Thyroid gland (tissue), 4 donors: ENCODE data around the gene FADD. TPM values are rescaled to one million over a fixed set of nuclear protein-coding genes. Genes with fewer than 3 reads are reported as not detected.
"Not testable (repeated sequence)": the region's sequence is repeated elsewhere in the genome, so short reads cannot be mapped to it uniquely, and the experiment has no call there.

Experiments
- DNase-seq, 2 donors: peaks; one replicate each; pipeline ENCODE4 v3.0.0-alpha.2; 2019
- H3K27ac ChIP-seq, 3 donors: fragments of 200-600 bp; sonication (generic); 1 replicate in 2 of 3; 2 replicates in 1 of 3; pipeline ENCODE4 v1.5.1; 2016 to 2019; ENCODE audit warnings: mild to moderate bottlenecking in 1 of 3, moderate library complexity in 1 of 3
- H3K27me3 ChIP-seq: fragments of 200-600 bp; sonication (generic); one replicate; pipeline ENCODE4 v1.5.1; 2019
- H3K36me3 ChIP-seq, 2 donors: fragments of 200-600 bp; sonication (generic); one replicate each; pipeline ENCODE4 v1.5.1; 2016 to 2019
- H3K4me1 ChIP-seq, 2 donors: fragments of 200-600 bp; sonication (generic); one replicate each; pipeline ENCODE4 v1.5.1; 2017 to 2019
- H3K4me3 ChIP-seq, 3 donors: fragments of 200-600 bp; sonication (generic); replicated peaks in 1 of 3; 1 replicate in 2 of 3; 2 replicates in 1 of 3; pipeline ENCODE4 v1.5.1; 2016; ENCODE audit warnings: mild to moderate bottlenecking in 1 of 3
- H3K9me3 ChIP-seq: fragments of 200-600 bp; sonication (generic); one replicate; pipeline ENCODE4 v1.5.1; 2017
- CTCF ChIP-seq, 6 experiments: fragments of 200-600 bp in 3 of 6; fragments of 450-650 bp in 3 of 6; sonication (generic) in 3 of 6; IDR thresholded peaks; one replicate each; pipeline ENCODE4 v1.5.1; 2016 to 2019; ENCODE audit warnings: antibody characterized with exemption in 6 of 6, mild to moderate bottlenecking in 2 of 6, inconsistent platforms in 1 of 6, moderate library complexity in 1 of 6
- POLR2A ChIP-seq, 2 donors: fragments of 450-650 bp; IDR thresholded peaks; one replicate each; pipeline ENCODE4 v1.6.1; 2017; ENCODE audit warnings: antibody characterized with exemption in 2 of 2, mild to moderate bottlenecking in 2 of 2, moderate library complexity in 1 of 2
- WGBS, 2 donors: methylation state at CpG; one replicate each; pipeline ENCODE4 v1.1.5; 2017; 5-methylcytosine and 5-hydroxymethylcytosine counted together
- intact Hi-C: fragments of 100-400 bp; cut with DNase I; formaldehyde crosslinking; loops from one replicate; pipeline ENCODE4 v1.15.1; 2023
- total RNA-seq, 4 donors: library from RNA; depleted of rRNA; stranded (reverse); fragments of >200 nt; gene quantifications; one replicate each; pipeline ENCODE4 v1.2.3, GENCODE V29; 2016

The FADD gene
- total RNA-seq, 4 donors from 2014 or later: 18.1 to 32.6 (median 21.1) TPM

GRCh38 chr11:70193411-70194292 lies 9.4 kb upstream of the FADD start:
- TF ChIP-seq POLR2A (IDR thresholded peaks at IDR 0.05): no peak
- TF ChIP-seq CTCF (IDR thresholded peaks at IDR 0.05): no peak
- intact Hi-C loops: loop anchor here (2.0 to 5.0 kb wide), 2 partner anchors 275 to 506 kb away; no protein-coding TSS in a partner anchor

DNA sequence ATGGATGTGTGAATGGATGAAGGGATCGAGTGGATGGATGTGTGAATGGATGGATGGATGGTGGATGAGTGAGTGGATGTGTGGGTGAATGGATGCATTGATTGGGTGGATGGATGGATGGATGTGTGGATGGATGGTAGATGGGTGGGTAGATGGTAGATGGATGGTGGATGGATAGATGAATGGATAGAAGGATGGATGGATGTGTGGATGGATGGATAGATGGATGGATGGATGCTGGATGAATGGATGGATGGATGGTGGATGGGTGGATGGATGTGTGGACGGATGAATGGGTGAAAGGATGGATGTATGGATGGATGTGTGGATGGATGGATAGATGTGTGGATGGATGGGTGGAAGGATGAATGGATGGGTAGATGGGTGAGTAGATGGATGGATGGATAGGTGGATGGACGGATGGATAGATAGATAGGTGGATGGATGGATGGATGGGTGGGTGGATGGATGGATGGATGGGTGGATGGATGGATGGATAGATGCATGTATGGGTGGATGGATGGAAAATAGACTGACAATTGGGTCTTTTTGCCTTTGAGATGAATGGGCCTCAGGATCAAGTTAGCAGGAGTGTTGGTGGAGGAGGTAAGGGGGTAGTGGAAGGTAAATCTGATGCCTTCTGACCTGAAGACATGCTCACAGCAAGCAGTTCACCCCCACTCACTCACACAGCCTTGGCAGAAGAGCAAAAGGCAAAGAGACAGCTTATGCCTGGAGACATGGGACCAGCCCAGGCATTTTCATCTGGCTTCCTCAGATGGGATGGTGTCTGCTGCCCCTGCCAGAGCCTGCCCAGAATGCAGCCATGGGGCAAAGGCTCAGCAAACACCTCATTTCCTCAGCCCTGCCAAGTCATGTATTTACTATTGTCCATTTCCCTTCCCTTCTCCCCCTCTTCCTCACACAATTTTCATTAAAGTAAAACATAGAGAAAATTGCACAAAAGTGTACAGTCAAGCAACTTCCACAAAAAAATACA lies 8.0 kb upstream of the FADD start:
- Histone ChIP-seq H3K4me1 (no peaks in the 10 kb centered on the region), H3K36me3 (no peaks in the 10 kb centered on the region), H3K4me3 (no peak overlapping the region), H3K9me3 (no peaks in the 10 kb centered on the region), H3K27ac (no peak overlapping the region), H3K27me3 (no peaks in the 10 kb centered on the region)
- TF ChIP-seq POLR2A (IDR thresholded peaks at IDR 0.05): no peak
- TF ChIP-seq CTCF (IDR thresholded peaks at IDR 0.05): no peak
- WGBS, 2 donors: 80 to 86% methylated on average over 3 of the region's 3 CpGs
- no peak for DNase-seq
- intact Hi-C loops: loop anchor here (5.0 kb wide), 1 partner anchor 508 kb away; no protein-coding TSS in a partner anchor

More at GRCh38 chr11:70193411-70194292, 9.4 kb upstream of the FADD start:
- no peak overlapping the region for H3K4me3 ChIP-seq
- WGBS, 2 donors: 82 to 87% methylated on average over 7 of the region's 7 CpGs
- H3K27me3 ChIP-seq: no peaks in the 10 kb centered on the region
- H3K4me1 ChIP-seq: no peaks in the 10 kb centered on the region
- no peak for DNase-seq
- H3K27ac ChIP-seq: no peak overlapping the region
- no peaks in the 10 kb centered on the region for H3K36me3 ChIP-seq
- no peaks in the 10 kb centered on the region for H3K9me3 ChIP-seq

DNA sequence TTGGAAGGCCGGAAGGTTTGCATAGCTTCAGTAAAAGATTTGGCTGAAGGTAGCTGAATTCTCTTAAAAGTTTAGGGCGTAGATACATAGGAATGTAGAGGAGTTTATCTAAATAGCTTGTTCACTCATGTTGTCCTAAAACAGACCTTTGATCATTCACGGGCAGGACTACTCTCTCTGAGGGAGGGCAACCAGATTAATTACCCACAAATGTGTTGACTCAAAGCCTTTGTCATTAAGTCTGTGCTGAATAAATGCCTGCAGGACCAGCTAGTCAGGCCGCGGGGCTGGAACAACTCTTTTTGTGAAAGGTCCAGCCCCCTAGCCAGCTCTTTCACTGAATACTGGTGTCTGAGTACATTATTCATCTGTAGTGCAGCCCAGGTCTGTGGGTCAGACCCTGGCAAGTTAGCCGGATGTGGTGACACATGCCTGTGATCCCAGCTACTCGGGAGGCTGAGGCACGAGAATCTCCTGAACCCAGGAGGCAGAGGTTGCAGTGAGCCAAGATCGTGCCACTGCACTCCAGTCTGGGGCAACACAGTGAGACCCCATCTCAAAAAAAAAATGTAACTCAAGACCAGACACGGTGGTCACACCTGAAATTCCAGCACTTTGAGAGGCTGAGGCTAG lies 2.8 kb upstream of the FADD start:
- no peak for TF ChIP-seq POLR2A (IDR thresholded peaks at IDR 0.05)
- no peak for TF ChIP-seq CTCF (IDR thresholded peaks at IDR 0.05)
- Histone ChIP-seq H3K4me1 (peaks cover 12 to 13% of the 10 kb centered on the region in 2 donors), H3K36me3 (no peaks in the 10 kb centered on the region), H3K27me3 (no peaks in the 10 kb centered on the region), H3K9me3 (no peaks in the 10 kb centered on the region), H3K27ac (no peak overlapping the region), H3K4me3 (no peak overlapping the region)
- intact Hi-C loops: loop anchor here (10.0 kb wide), 1 partner anchor 64 kb away; no protein-coding TSS in a partner anchor
- 82 to 84% methylated on average over 8 to 10 of the region's 10 CpGs for WGBS, 2 donors
- DNase-seq: no peak

DNA sequence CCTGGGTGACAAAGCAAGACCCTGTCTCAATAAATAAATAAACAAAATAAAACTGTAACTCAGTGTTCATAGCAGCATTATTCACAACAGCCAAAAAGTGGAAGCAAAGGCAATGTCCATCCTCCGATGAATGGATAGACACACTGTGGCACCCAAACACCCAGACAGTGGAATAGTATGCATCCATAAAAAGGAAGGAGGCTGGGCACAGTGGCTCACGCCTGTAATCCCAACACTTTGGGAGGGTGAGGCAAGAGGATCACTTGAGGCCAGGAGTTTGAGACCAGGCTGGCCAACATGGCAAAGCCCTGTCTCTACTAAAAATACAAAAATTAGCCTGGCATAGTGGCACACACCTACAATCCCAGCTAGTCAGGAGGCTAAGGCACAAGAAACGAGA lies 2.0 kb upstream of the FADD start:
- WGBS, 2 donors: 98 to 100% methylated on average over 3 of the region's 3 CpGs
- intact Hi-C loops: loop anchor here (10.0 kb wide), 1 partner anchor 64 kb away; no protein-coding TSS in a partner anchor
- H3K27me3 ChIP-seq: not testable (repeated sequence)

More for the DNA sequence above, 2.0 kb upstream of the FADD start:
- H3K4me3 ChIP-seq, H3K36me3 ChIP-seq, H3K9me3 ChIP-seq, H3K27ac ChIP-seq, DNase-seq: not testable (repeated sequence)
- H3K4me1 ChIP-seq: peaks cover 12 to 13% of the 10 kb centered on the region in 2 donors
